Stimulated activated CD8-positive, alpha-beta memory T cell treated with anti-CD3 and anti-CD28 coated beads, Interleukin-15, amount 100 ng/mL, for 1 hour (primary cell): ENCODE data around the gene SYNGR4.

Source experiments
- DNase-seq: peaks from one replicate; pipeline ENCODE4 v3.0.0-alpha.2; 2020; ENCODE audit warnings: low read depth

The SYNGR4 gene

GRCh38 chr19:48396824-48397176, 32.6 kb downstream of the SYNGR4 start:
- DNase-seq, result no peak

GRCh38 chr19:48397263-48398101, 33.3 kb downstream of the SYNGR4 start:
- no peak for DNase-seq

GRCh38 chr19:48398102-48398374, 33.9 kb downstream of the SYNGR4 start:
- no peak for DNase-seq

- peak; percentile 66 for DNase-seq
These were observed 34.4 kb downstream of the SYNGR4 start for GRCh38 chr19:48398375-48399235.

GRCh38 chr19:48400018-48400742, 36.0 kb downstream of the SYNGR4 start:
- DNase-seq, result no peak

GRCh38 chr19:48401287-48401686, 37.1 kb downstream of the SYNGR4 start:
- DNase-seq, result no peak

GRCh38 chr19:48403606-48404005, 39.4 kb downstream of the SYNGR4 start:
- DNase-seq, result no peak

- DNase-seq, result no peak
These were observed 41.0 kb downstream of the SYNGR4 start for GRCh38 chr19:48405010-48405659.

GRCh38 chr19:48405850-48406249, 41.7 kb downstream of the SYNGR4 start:
- DNase-seq, result no peak

- no peak for DNase-seq
These were observed 49.9 kb downstream of the SYNGR4 start for GRCh38 chr19:48413879-48414587.

- peak; percentile 43 for DNase-seq
These were observed 51.2 kb downstream of the SYNGR4 start for GRCh38 chr19:48415395-48415794.

- DNase-seq, result no peak
These were observed 51.6 kb downstream of the SYNGR4 start for GRCh38 chr19:48415806-48416221.

GRCh38 chr19:48417421-48417820, 53.3 kb downstream of the SYNGR4 start:
- no peak for DNase-seq

GRCh38 chr19:48418317-48419064, 54.3 kb downstream of the SYNGR4 start:
- no peak for DNase-seq

GRCh38 chr19:48419158-48419920, 55.2 kb downstream of the SYNGR4 start:
- peak; percentile 34 for DNase-seq

GRCh38 chr19:48421548-48421947, 57.4 kb downstream of the SYNGR4 start:
- DNase-seq, result no peak

GRCh38 chr19:48424694-48425219, 60.6 kb downstream of the SYNGR4 start:
- no peak for DNase-seq
